ENCODE results near the gene HMCN1. TPM values are rescaled to one million over a fixed set of nuclear protein-coding genes. Genes with fewer than 3 reads are reported as not detected.

The HMCN1 gene
- total and polyA plus RNA-seq, 2 experiments from 2014 or later, result 1.6 to 8.7 TPM

DNA sequence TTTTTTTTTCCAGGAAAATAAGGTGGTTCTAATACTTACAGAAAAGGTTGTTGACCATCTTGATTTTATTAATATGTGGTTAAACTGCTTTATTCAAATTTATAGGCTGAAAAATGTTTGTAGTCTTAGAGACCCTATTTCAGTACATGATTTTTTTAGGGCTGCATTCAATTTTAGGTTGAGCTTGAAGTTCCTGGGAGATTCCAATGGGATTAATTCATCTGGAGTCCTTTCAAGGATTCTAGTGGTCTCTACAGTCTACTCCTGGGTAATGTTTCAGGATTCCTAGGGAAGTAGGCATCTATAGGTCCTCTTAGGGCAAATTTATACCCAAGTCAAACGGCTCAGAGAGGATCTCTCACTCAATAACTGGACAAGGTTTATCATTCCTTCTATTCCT is 126.7 kb downstream of the HMCN1 start:
- Mint-ChIP-seq H3K9me3 (no peaks in the 10 kb centered on the region), H3K4me3 (no peak overlapping the region), H3K4me1 (peaks cover 21% of the 10 kb centered on the region), H3K27me3 (ENCODE audit: insufficient read depth, low read depth, poor library complexity) (no peaks in the 10 kb centered on the region), H3K36me3 (ENCODE audit: low read depth) (peaks cover 4% of the 10 kb centered on the region; the same call in 1 of the 3 replicates), H3K27ac (no peak overlapping the region; the same call in 1 of the 2 replicates)
- Histone ChIP-seq H3K4me2 (no peak overlapping the region), H3K9me2 (ENCODE audit: insufficient read depth) (no peaks in the 10 kb centered on the region), H3K27me3 (ENCODE audit: insufficient read depth) (no peaks in the 10 kb centered on the region), H4K20me1 (replicated peaks; ENCODE audit: insufficient read depth) (no peaks in the 10 kb centered on the region), H3K36me3 (ENCODE audit: insufficient read depth) (no peaks in the 10 kb centered on the region), H3K4me1 (ENCODE audit: insufficient read depth) (peaks cover 19% of the 10 kb centered on the region), H3K4me3 (no peak overlapping the region), H2AFZ (no peak overlapping the region), H3F3A (replicated peaks; ENCODE audit: low read depth) (no peaks in the 10 kb centered on the region), H3K27ac (ENCODE audit: low read depth) (no peak overlapping the region), H3K79me2 (replicated peaks; ENCODE audit: insufficient read depth) (no peaks in the 10 kb centered on the region)
- TF ChIP-seq, protein P1, sequence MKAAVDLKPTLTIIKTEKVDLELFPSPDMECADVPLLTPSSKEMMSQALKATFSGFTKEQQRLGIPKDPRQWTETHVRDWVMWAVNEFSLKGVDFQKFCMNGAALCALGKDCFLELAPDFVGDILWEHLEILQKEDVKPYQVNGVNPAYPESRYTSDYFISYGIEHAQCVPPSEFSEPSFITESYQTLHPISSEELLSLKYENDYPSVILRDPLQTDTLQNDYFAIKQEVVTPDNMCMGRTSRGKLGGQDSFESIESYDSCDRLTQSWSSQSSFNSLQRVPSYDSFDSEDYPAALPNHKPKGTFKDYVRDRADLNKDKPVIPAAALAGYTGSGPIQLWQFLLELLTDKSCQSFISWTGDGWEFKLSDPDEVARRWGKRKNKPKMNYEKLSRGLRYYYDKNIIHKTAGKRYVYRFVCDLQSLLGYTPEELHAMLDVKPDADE (IDR thresholded peaks at IDR 0.05), result no peak
- TF ChIP-seq ZNF331 (CRISPR knock-in tag; IDR thresholded peaks at IDR 0.05; ENCODE audit: low read depth), result no peak
- TF ChIP-seq, protein P2, sequence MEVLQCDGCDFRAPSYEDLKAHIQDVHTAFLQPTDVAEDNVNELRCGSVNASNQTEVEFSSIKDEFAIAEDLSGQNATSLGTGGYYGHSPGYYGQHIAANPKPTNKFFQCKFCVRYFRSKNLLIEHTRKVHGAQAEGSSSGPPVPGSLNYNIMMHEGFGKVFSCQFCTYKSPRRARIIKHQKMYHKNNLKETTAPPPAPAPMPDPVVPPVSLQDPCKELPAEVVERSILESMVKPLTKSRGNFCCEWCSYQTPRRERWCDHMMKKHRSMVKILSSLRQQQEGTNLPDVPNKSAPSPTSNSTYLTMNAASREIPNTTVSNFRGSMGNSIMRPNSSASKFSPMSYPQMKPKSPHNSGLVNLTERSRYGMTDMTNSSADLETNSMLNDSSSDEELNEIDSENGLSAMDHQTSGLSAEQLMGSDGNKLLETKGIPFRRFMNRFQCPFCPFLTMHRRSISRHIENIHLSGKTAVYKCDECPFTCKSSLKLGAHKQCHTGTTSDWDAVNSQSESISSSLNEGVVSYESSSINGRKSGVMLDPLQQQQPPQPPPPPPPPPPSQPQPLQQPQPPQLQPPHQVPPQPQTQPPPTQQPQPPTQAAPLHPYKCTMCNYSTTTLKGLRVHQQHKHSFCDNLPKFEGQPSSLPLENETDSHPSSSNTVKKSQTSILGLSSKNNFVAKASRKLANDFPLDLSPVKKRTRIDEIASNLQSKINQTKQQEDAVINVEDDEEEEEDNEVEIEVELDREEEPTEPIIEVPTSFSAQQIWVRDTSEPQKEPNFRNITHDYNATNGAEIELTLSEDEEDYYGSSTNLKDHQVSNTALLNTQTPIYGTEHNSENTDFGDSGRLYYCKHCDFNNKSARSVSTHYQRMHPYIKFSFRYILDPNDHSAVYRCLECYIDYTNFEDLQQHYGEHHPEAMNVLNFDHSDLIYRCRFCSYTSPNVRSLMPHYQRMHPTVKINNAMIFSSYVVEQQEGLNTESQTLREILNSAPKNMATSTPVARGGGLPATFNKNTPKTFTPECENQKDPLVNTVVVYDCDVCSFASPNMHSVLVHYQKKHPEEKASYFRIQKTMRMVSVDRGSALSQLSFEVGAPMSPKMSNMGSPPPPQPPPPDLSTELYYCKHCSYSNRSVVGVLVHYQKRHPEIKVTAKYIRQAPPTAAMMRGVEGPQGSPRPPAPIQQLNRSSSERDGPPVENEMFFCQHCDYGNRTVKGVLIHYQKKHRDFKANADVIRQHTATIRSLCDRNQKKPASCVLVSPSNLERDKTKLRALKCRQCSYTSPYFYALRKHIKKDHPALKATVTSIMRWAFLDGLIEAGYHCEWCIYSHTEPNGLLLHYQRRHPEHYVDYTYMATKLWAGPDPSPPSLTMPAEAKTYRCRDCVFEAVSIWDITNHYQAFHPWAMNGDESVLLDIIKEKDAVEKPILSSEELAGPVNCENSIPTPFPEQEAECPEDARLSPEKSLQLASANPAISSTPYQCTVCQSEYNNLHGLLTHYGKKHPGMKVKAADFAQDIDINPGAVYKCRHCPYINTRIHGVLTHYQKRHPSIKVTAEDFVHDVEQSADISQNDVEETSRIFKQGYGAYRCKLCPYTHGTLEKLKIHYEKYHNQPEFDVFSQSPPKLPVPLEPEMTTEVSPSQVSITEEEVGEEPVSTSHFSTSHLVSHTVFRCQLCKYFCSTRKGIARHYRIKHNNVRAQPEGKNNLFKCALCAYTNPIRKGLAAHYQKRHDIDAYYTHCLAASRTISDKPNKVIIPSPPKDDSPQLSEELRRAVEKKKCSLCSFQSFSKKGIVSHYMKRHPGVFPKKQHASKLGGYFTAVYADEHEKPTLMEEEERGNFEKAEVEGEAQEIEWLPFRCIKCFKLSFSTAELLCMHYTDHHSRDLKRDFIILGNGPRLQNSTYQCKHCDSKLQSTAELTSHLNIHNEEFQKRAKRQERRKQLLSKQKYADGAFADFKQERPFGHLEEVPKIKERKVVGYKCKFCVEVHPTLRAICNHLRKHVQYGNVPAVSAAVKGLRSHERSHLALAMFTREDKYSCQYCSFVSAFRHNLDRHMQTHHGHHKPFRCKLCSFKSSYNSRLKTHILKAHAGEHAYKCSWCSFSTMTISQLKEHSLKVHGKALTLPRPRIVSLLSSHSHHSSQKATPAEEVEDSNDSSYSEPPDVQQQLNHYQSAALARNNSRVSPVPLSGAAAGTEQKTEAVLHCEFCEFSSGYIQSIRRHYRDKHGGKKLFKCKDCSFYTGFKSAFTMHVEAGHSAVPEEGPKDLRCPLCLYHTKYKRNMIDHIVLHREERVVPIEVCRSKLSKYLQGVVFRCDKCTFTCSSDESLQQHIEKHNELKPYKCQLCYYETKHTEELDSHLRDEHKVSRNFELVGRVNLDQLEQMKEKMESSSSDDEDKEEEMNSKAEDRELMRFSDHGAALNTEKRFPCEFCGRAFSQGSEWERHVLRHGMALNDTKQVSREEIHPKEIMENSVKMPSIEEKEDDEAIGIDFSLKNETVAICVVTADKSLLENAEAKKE (CRISPR knock-in tag; IDR thresholded peaks at IDR 0.05), result no peak
- TF ChIP-seq CREB1 (CRISPR knock-in tag; IDR thresholded peaks at IDR 0.05; ENCODE audit: low read depth), result no peak
- no peak for TF ChIP-seq EZH2 (IDR thresholded peaks at IDR 0.05; ENCODE audit: low read depth, unreplicated experiment)
- no peak for TF ChIP-seq STAT1 (IDR thresholded peaks at IDR 0.05; ENCODE audit: unreplicated experiment)
- TF ChIP-seq ZNF114 (CRISPR knock-in tag; IDR thresholded peaks at IDR 0.05), result no peak
- TF ChIP-seq NANOG (IDR thresholded peaks at IDR 0.05; ENCODE audit: borderline replicate concordance), result no peak
- no peak for TF ChIP-seq EZH2phosphoT487 (IDR thresholded peaks at IDR 0.05; ENCODE audit: unreplicated experiment)
- no peak for TF ChIP-seq POLR2AphosphoS5 (IDR thresholded peaks at IDR 0.05; ENCODE audit: low read depth)
- TF ChIP-seq REST (IDR thresholded peaks at IDR 0.05; ENCODE audit: unreplicated experiment), result no peak
- ATAC-seq, result no peak
- no peak for DNase-seq (ENCODE audit: low spot score)
